ENCODE results near the gene CCDC92. TPM values are rescaled to one million over a fixed set of nuclear protein-coding genes. Genes with fewer than 3 reads are reported as not detected.

Gene CCDC92
- total and polyA plus RNA-seq, 2 of the 8 experiments (the other 6 are each of a cell fraction or from before 2014, with no cell fraction given) = 0.43 to 0.51 TPM

- H3K27me3 ChIP-seq (replicated peaks in 1 of 4; ENCODE audit: control insufficient read depth in 3 of 4, extremely low read depth in 1 of 4, insufficient read depth in 3 of 4, low read length in 3 of 4) = no peaks in the 10 kb centered on the region
- no peak overlapping the region; the same call in 1 of the 2 replicates for H4K8ac ChIP-seq (ENCODE audit: extremely low read depth, insufficient read depth, low read length)
- H2BK5ac ChIP-seq (ENCODE audit: low read depth, low read length) = no peak overlapping the region
- H3K14ac ChIP-seq (ENCODE audit: insufficient read length) = no peak overlapping the region
- H3K23me2 ChIP-seq (ENCODE audit: low read depth, low read length) = no peaks in the 10 kb centered on the region; the same call in 1 of the 2 replicates
- no peak overlapping the region for H3K56ac ChIP-seq (replicated peaks; ENCODE audit: insufficient read length, low read depth, low read length)
- WGBS, 2 experiments (ENCODE audit: extremely low coverage in 1 of 2, insufficient coverage in 1 of 2, insufficient read length in 1 of 2, insufficient replicate concordance in 2 of 2, low coverage in 1 of 2, low lambda C conversion rate in 2 of 2, missing lambda C conversion rate in 1 of 2) = 83% methylated on average over 12 of the region's 12 CpGs; no CpG with 5 or more reads in 1 of the 2 experiments
- no peak overlapping the region for H2BK12ac ChIP-seq (ENCODE audit: low read depth, low read length)
- H4K20me1 ChIP-seq (replicated peaks in 1 of 2; ENCODE audit: control insufficient read depth in 1 of 2, insufficient read depth in 2 of 2, low read length in 2 of 2) = peaks cover 0 to 2% of the 10 kb centered on the region in 2 experiments
- H3K79me2 ChIP-seq (ENCODE audit: control insufficient read depth in 1 of 2, insufficient read depth in 2 of 2, low read length in 2 of 2) = no peaks in the 10 kb centered on the region
- no peaks in the 10 kb centered on the region for H3K4me1 ChIP-seq (replicated peaks in 1 of 4; ENCODE audit: control insufficient read depth in 3 of 4, insufficient read depth in 4 of 4, low read length in 3 of 4)
- H2AFZ ChIP-seq (ENCODE audit: low read length) = no peak overlapping the region
- no peak overlapping the region for H3K4me3 ChIP-seq (ENCODE audit: extremely low read depth in 1 of 4, insufficient read depth in 2 of 4, low read depth in 3 of 4, low read length in 4 of 4)
- H2AK5ac ChIP-seq (ENCODE audit: low read depth, low read length) = no peak overlapping the region
- H3K27ac ChIP-seq (ENCODE audit: low read depth, low read length) = no peak overlapping the region
- no peak overlapping the region for H3K4ac ChIP-seq (replicated peaks; ENCODE audit: insufficient read length, low read depth, low read length)
- no peak overlapping the region for H3K23ac ChIP-seq (ENCODE audit: insufficient read length)
- no peak overlapping the region for H3K4me2 ChIP-seq (ENCODE audit: insufficient read depth in 1 of 2, low read depth in 2 of 2, low read length in 2 of 2)
- H3K18ac ChIP-seq (ENCODE audit: extremely low read depth, low read length) = no peak overlapping the region
- H2BK15ac ChIP-seq (ENCODE audit: low read length) = no peak overlapping the region
- CTCF ChIA-PET (ENCODE audit: partially characterized antibody) = interaction anchor here (1.5 kb wide), 1 partner anchor 31 kb away, joined by 5 read pairs; no protein-coding TSS in a partner anchor
- FAIRE-seq (no peak), DNase-seq (ENCODE audit: low read depth in 1 of 2, low spot score in 2 of 2) (no peak)
- no peaks in the 10 kb centered on the region for H3K79me1 ChIP-seq (ENCODE audit: low read depth, low read length)
- no peaks in the 10 kb centered on the region for H3K9me3 ChIP-seq (ENCODE audit: insufficient read depth in 2 of 2, low read depth in 1 of 2, low read length in 1 of 2)
- POLR2A ChIA-PET (ENCODE audit: partially characterized antibody) = no interaction called here
- H4K91ac ChIP-seq (replicated peaks; ENCODE audit: insufficient read length, low read length) = no peak overlapping the region
- H2BK120ac ChIP-seq (replicated peaks; ENCODE audit: low read depth, low read length) = no peak overlapping the region
- H3K9ac ChIP-seq (replicated peaks in 1 of 4; ENCODE audit: extremely low read depth in 1 of 4, low read depth in 3 of 4, low read length in 3 of 4) = no peak overlapping the region
- no peak overlapping the region for H4K5ac ChIP-seq (ENCODE audit: insufficient read length, low read depth, low read length)
- H2BK20ac ChIP-seq (ENCODE audit: low read length) = no peak overlapping the region
- H3K36me3 ChIP-seq (ENCODE audit: control insufficient read depth in 2 of 4, insufficient read depth in 4 of 4, low read length in 3 of 4) = no peaks in the 10 kb centered on the region
- no peak for TF ChIP-seq TAF1 (IDR thresholded peaks at IDR 0.05; ENCODE audit: low read depth, low read length)
- TF ChIP-seq NRF1 (IDR thresholded peaks at IDR 0.05; ENCODE audit: low read depth, low read length) = no peak
- no peak for TF ChIP-seq GTF2F1 (IDR thresholded peaks at IDR 0.05; ENCODE audit: borderline replicate concordance, low read depth, low read length)
- TF ChIP-seq SAP30 (IDR thresholded peaks at IDR 0.05; ENCODE audit: insufficient read depth, insufficient replicate concordance, low read length) = no peak
- no peak for TF ChIP-seq CHD2 (IDR thresholded peaks at IDR 0.05; ENCODE audit: low read length)
- no peak for TF ChIP-seq RAD21 (IDR thresholded peaks at IDR 0.05 in 1 of 2, conservative IDR thresholded peaks at IDR 0.05 in 1 of 2; ENCODE audit: low read depth in 2 of 2, low read length in 2 of 2)
- TF ChIP-seq SIX5 (IDR thresholded peaks at IDR 0.05; ENCODE audit: low read depth, low read length) = no peak
- no peak for TF ChIP-seq EZH2 (IDR thresholded peaks at IDR 0.05; ENCODE audit: low read depth, low read length, severe bottlenecking)
- no peak for TF ChIP-seq BCL11A (IDR thresholded peaks at IDR 0.05; ENCODE audit: low read depth in 2 of 2, low read length in 2 of 2)
- TF ChIP-seq EP300 (IDR thresholded peaks at IDR 0.05; ENCODE audit: borderline replicate concordance in 1 of 2, low read depth in 2 of 2, low read length in 2 of 2) = no peak
These were observed 64.7 kb downstream of the CCDC92 start for GRCh38 chr12:123907726-123908476.
